ENCODE results near the gene UTF1.

Gene UTF1

GRCh38 chr10:133275684-133276092 is 45.7 kb downstream of the UTF1 start:
- FAIRE-seq, result no peak

GRCh38 chr10:133276100-133276434 is 46.0 kb downstream of the UTF1 start:
- DNase-seq (ENCODE audit: insufficient read length, low spot score) (no peak), FAIRE-seq (no peak)

More at GRCh38 chr10:133275684-133276092, 45.7 kb downstream of the UTF1 start:
- DNase-seq (ENCODE audit: insufficient read length, low spot score), result no peak

- FAIRE-seq, result no peak
- no peak for DNase-seq (ENCODE audit: insufficient read length, low spot score)
Observed at GRCh38 chr10:133276435-133277201, 46.6 kb downstream of the UTF1 start, which contains the start of gene ADAM8. Gene ADAM8 (minus strand): TSS chr10:133276868. CDS start chr10:133276817, 51 bp downstream.

GRCh38 chr10:133277277-133277992 is 47.4 kb downstream of the UTF1 start:
- no peak for FAIRE-seq
- no peak for DNase-seq (ENCODE audit: insufficient read length, low spot score)

GRCh38 chr10:133277993-133278576 is 48.1 kb downstream of the UTF1 start:
- FAIRE-seq (no peak), DNase-seq (ENCODE audit: insufficient read length, low spot score) (no peak)

GRCh38 chr10:133278577-133279265 is 48.7 kb downstream of the UTF1 start:
- peak; percentile 70 for DNase-seq (ENCODE audit: insufficient read length, low spot score)
- no peak for FAIRE-seq

- DNase-seq (ENCODE audit: insufficient read length, low spot score) (no peak), FAIRE-seq (no peak)
Observed at GRCh38 chr10:133279326-133280226, 49.6 kb downstream of the UTF1 start.

- no peak for FAIRE-seq
- DNase-seq (ENCODE audit: insufficient read length, low spot score), result no peak
Observed at GRCh38 chr10:133280391-133281059, 50.5 kb downstream of the UTF1 start.

GRCh38 chr10:133281084-133281483 is 51.1 kb downstream of the UTF1 start:
- DNase-seq (ENCODE audit: insufficient read length, low spot score) (no peak), FAIRE-seq (no peak)
